Measurements from ENCODE around the gene HOXB7.

HOXB7 gene

GRCh38 chr17:48603959-48604769 is 6.7 kb downstream of the HOXB7 start:
- DNase-seq = no peak

DNA sequence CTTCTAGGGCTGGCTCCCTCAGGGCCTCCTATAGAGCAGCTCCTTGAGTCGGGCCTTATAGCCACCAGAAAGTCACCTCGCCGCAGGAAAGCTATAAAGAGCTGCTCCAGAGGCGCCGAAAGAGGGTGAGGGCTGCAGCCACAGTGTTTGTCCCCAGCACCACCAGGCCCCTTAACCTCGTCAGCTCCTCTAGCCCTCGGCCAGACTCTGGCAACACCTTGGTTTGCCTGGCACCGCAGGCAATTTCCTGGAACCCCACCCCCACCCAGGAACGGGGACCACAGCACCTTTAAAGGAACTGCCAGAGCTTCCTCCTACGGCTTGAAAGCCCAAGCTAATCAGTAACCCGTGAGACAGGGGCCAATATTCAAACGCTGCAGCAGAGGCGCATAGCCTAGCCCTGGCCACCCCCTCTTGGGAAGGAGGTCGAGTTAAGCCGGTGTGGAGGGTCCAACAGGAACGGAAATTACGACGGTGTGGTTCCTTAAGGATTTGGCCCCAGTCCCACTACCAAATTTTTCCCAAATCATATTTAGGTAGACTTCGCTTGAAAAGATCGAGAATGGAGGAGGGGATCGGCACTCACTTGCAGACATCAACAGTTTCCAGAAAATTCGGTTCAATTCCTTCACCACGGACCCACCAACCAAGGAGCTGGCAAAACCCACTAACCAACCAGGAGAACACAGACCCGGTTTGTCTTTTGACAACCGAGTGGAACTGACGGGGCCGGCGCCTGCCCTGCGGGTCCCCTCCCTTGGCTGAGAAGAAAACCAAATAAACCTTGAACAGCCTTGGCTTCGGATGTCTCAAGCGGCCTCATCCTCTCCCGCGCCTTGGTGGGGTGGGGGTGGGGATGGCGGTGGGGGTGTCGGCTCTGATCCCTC is 9.0 kb downstream of the HOXB7 start:
- no peak for TF ChIP-seq GATA1 (IDR thresholded peaks at IDR 0.05; ENCODE audit: low read depth, low read length)
- TF ChIP-seq POLR2A (IDR thresholded peaks at IDR 0.05; ENCODE audit: low read length) = no peak
- no peak for DNase-seq

More at GRCh38 chr17:48603959-48604769, 6.7 kb downstream of the HOXB7 start:
- TF ChIP-seq GATA1 (IDR thresholded peaks at IDR 0.05; ENCODE audit: low read depth, low read length) = no peak
- TF ChIP-seq POLR2A (IDR thresholded peaks at IDR 0.05; ENCODE audit: low read length) = no peak

- TF ChIP-seq POLR2A (IDR thresholded peaks at IDR 0.05; ENCODE audit: low read length) (no peak), GATA1 (IDR thresholded peaks at IDR 0.05; ENCODE audit: low read depth, low read length) (no peak)
- no peak for DNase-seq
Measured at GRCh38 chr17:48601207-48601538, 9.6 kb downstream of the HOXB7 start.

DNA sequence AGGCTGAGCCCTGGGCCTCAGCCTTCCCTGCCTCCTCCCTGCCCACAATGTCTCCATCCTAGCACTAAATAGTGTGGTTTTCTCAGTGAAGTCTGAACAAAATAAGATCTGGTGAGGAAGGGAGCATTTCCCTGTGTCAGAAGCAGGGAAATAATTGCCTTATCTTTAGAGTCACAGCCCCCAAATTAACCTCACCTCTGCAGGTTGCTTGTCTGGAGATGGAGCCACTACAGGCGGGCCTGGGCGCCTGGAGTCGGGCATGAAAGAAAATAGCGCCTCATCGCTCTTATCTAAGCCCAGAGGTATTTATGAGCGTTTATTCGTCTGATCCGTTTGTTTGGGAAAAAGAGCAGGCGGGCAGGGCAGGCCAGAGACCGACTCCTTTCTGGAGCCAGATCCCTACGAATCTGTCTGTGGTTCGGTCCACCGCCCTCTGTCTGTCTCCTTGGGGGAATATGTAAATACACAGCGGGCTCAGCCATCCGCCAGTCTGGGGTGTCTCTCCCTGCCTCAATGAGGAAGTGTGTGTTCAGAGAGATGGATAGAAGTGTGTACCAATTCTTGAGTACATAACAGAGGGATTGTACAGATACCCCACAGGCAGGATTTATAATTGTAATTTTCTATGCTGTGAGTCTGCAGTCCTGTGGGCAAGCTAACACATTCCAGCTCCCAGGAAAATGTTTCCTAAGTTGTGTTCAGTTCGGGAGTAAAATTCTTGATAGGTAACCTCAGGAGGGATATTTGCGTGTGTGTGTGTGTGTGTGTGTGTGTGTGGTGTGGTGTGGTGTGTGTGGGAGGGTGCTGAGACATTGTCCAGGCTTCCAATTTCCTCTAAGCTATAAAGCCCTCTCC is 10.3 kb downstream of the HOXB7 start:
- TF ChIP-seq GATA1 (IDR thresholded peaks at IDR 0.05; ENCODE audit: low read depth, low read length) = no peak
- TF ChIP-seq POLR2A (IDR thresholded peaks at IDR 0.05; ENCODE audit: low read length) = no peak
- no peak for DNase-seq

DNA sequence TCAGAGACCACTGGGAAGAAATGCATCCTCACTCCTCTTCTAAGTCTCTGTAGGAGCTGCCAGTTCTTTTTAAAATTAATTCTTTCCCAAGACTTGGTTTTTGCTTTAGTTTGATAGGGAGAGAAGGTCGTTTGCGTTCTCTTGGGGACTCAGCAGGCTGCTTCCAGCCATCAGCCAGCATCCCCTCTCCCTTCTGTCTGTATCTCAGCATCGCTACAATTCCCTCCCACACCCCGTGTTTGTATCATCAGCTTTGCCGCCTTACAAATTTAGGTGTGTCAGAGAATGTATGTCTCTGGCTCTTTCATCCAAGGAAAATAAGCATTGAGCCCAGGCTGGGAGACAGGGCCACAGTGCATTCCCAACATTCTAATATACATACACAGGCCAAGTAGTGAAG is 11.5 kb downstream of the HOXB7 start:
- no peak for DNase-seq
- no peak for TF ChIP-seq GATA1 (IDR thresholded peaks at IDR 0.05; ENCODE audit: low read depth, low read length)

GRCh38 chr17:48598736-48599135 is 12.1 kb downstream of the HOXB7 start:
- TF ChIP-seq POLR2A (IDR thresholded peaks at IDR 0.05; ENCODE audit: low read length) (no peak), GATA1 (IDR thresholded peaks at IDR 0.05; ENCODE audit: low read depth, low read length) (no peak)
- DNase-seq = no peak

DNA sequence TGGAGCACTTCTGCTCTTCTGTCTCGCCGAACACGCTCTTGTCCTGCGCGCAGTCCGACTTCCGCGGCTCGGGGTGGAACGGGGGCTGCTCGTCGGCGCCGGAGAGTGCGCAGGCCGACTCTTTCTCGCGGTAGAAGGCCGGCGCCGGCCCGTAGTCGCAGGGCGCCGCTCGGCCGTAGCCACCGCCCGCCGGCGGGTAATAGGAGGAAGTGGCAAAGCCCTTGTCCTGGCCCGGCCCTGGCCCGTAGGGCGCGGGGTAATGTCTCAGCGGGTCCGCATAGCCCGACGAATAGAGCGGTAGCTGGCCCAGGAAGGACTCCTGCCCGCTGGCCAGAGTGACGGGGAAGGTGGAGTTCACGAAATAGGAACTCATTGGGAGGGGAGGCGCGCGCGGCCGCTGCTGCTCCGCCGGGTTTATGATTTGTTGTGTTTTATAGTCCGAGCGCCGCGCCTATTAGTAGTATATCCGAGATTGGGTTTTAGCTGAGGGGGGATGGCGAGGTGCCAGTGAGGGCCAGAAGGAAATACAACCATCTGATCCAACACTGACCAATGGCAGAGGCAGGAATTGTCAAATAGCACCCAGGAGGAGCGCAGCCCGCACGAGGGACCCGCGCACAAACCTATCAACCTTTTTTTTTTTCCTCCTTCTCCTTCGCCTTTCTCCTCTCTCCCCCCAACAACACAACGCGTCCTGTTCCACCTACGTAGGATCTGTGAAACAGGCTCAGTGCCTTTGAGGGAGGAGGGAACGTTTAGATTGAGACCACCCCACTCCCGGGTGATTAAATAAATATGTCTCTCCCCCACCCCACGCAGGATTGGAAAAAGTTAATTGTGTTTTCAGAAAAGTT is 12.8 kb downstream of the HOXB7 start:
- DNase-seq = peak; percentile 28 to 32
- no peak for TF ChIP-seq POLR2A (IDR thresholded peaks at IDR 0.05; ENCODE audit: low read length)
- TF ChIP-seq GATA1 (IDR thresholded peaks at IDR 0.05; ENCODE audit: low read depth, low read length) = no peak

GRCh38 chr17:48597528-48597777 is 13.4 kb downstream of the HOXB7 start:
- no peak for DNase-seq
- TF ChIP-seq POLR2A (IDR thresholded peaks at IDR 0.05; ENCODE audit: low read length) = no peak
- TF ChIP-seq GATA1 (IDR thresholded peaks at IDR 0.05; ENCODE audit: low read depth, low read length) = no peak

- TF ChIP-seq GATA1 (IDR thresholded peaks at IDR 0.05; ENCODE audit: low read depth, low read length) (no peak), POLR2A (IDR thresholded peaks at IDR 0.05; ENCODE audit: low read length) (no peak)
- no peak for DNase-seq
Measured at GRCh38 chr17:48596735-48597527, 13.9 kb downstream of the HOXB7 start.

- DNase-seq = peak in 1 of 2 experiments; percentile 31
- TF ChIP-seq GATA1 (IDR thresholded peaks at IDR 0.05; ENCODE audit: low read depth, low read length) (no peak), POLR2A (IDR thresholded peaks at IDR 0.05; ENCODE audit: low read length) (no peak)
Measured at GRCh38 chr17:48596000-48596734, 14.7 kb downstream of the HOXB7 start.

DNA sequence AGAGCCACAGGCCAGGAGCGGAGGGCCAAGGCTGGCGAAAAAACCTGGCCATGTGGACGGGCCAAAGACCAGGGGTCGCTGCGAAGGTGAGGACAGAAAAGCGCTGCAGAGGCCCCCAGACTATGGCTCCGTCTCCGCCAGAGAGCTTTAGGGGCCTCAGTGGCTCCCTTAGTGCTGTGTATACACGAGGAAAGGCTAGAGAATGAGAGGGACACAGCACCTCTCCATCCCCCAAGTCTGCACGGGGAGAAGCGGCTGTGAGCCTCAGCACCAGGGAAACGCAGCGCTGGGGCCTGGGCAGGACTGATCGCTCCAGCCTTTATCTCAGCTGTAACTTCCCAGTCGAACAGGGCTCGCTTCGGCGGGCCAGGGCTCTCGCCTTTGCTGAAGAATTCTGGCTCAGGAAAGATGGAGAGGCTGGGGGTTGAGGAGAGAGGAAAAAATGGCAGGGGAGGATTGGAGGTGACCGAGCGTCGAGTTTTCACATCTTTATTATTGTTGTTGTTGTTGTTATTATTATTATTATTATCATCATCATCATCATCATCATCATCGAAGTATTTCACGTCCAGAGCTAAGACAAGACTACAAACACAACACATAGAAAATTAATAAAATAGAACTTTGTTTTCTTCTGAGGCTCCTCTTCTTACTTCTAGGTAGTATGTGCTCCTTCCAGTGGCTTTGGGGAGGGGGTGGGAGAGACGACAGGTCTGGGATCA is 15.4 kb downstream of the HOXB7 start:
- TF ChIP-seq GATA1 (IDR thresholded peaks at IDR 0.05; ENCODE audit: low read depth, low read length) = no peak
- no peak for TF ChIP-seq POLR2A (IDR thresholded peaks at IDR 0.05; ENCODE audit: low read length)
- no peak for DNase-seq
